ENCODE data around the gene RACGAP1. TPM values are rescaled to one million over a fixed set of nuclear protein-coding genes. Genes with fewer than 3 reads are reported as not detected.

RACGAP1 gene
- total RNA-seq, 2 experiments from 2014 or later = 113 to 117 TPM

DNA sequence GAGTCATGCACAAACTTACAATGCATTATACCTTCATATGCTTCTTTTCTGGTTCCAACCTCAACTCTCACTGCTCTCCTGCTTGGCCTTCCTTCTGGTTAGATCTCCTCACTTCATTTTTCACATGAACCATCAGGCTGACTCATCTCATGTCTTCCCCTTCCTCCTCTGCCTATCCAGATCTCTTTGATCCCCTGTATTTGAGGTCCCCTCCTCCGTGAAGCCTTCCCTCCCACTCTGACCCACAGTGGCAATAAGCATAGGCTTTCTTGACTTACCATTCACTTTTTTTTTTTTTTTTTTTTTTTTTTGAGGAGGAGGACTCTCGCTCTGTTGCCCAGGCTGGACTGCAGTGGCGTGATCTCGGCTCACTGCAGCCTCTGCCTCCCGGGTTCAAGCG is 17.4 kb upstream of the RACGAP1 start:
- TF ChIP-seq, protein P1, sequence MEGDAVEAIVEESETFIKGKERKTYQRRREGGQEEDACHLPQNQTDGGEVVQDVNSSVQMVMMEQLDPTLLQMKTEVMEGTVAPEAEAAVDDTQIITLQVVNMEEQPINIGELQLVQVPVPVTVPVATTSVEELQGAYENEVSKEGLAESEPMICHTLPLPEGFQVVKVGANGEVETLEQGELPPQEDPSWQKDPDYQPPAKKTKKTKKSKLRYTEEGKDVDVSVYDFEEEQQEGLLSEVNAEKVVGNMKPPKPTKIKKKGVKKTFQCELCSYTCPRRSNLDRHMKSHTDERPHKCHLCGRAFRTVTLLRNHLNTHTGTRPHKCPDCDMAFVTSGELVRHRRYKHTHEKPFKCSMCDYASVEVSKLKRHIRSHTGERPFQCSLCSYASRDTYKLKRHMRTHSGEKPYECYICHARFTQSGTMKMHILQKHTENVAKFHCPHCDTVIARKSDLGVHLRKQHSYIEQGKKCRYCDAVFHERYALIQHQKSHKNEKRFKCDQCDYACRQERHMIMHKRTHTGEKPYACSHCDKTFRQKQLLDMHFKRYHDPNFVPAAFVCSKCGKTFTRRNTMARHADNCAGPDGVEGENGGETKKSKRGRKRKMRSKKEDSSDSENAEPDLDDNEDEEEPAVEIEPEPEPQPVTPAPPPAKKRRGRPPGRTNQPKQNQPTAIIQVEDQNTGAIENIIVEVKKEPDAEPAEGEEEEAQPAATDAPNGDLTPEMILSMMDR (IDR thresholded peaks at IDR 0.05) = no peak

DNA sequence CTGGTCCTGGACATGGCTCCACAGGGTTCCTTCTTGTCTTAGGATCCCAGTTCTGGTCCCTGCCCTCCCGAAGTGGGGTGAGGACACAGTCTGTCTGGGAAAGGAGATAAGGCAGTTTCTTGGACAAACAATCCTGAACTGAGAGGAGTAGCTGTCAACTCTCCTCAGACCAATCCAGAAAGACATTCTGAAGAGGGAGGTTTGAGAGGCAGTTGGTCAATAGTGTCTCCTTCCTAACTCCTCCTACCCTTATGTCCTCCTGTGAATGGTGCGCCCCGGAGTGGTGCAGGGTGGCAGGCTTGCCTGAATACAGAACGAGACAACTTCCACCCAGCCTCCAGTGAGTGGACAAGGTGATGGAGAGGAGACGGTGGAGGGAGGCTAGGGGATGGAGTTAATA is 16.7 kb upstream of the RACGAP1 start:
- DNase-seq (no peak), ATAC-seq (no peak)
- Mint-ChIP-seq H3K27ac (no peak overlapping the region), H3K4me1 (ENCODE audit: low read depth) (peaks cover 20% of the 10 kb centered on the region), H3K9me3 (no peaks in the 10 kb centered on the region), H3K27me3 (no peaks in the 10 kb centered on the region), H3K36me3 (ENCODE audit: low read depth) (no peaks in the 10 kb centered on the region), H3K4me3 (no peak overlapping the region)
- ChIA-PET POLR2A (interaction anchor here (3.2 kb wide), 1 partner anchor 16 kb away, joined by 11 read pairs; the partner anchor contains the start of gene RACGAP1), CTCF (interaction anchor here (1.3 to 10.4 kb wide), 4 partner anchors 13 to 175 kb away, joined by 4 to 299 read pairs (median 64); no protein-coding TSS in a partner anchor)
- TF ChIP-seq, protein P1 (IDR thresholded peaks at IDR 0.05) = no peak
- intact Hi-C loops (cut with micrococcal nuclease) = no loop called here

More for the DNA sequence above, 17.4 kb upstream of the RACGAP1 start:
- no peaks in the 10 kb centered on the region for H3K36me3 Mint-ChIP-seq (ENCODE audit: low read depth)
- DNase-seq (peak; percentile 35), ATAC-seq (peak; percentile 59)
- H3K9me3 Mint-ChIP-seq = no peaks in the 10 kb centered on the region
- H3K4me3 Mint-ChIP-seq = no peak overlapping the region
- H3K27ac Mint-ChIP-seq = peak overlapping the region; percentile 9
- ChIA-PET CTCF (interaction anchor here (1.6 to 10.4 kb wide), 4 partner anchors 13 to 175 kb away, joined by 5 to 299 read pairs (median 12); no protein-coding TSS in a partner anchor), POLR2A (interaction anchor here (0.9 to 3.2 kb wide), 2 partner anchors 17 to 18 kb away, joined by 3 to 11 read pairs; partner anchors contain the start of gene RACGAP1)
- peaks cover 20% of the 10 kb centered on the region for H3K4me1 Mint-ChIP-seq (ENCODE audit: low read depth)
- no peaks in the 10 kb centered on the region for H3K27me3 Mint-ChIP-seq
- intact Hi-C loops (cut with micrococcal nuclease) = no loop called here

DNA sequence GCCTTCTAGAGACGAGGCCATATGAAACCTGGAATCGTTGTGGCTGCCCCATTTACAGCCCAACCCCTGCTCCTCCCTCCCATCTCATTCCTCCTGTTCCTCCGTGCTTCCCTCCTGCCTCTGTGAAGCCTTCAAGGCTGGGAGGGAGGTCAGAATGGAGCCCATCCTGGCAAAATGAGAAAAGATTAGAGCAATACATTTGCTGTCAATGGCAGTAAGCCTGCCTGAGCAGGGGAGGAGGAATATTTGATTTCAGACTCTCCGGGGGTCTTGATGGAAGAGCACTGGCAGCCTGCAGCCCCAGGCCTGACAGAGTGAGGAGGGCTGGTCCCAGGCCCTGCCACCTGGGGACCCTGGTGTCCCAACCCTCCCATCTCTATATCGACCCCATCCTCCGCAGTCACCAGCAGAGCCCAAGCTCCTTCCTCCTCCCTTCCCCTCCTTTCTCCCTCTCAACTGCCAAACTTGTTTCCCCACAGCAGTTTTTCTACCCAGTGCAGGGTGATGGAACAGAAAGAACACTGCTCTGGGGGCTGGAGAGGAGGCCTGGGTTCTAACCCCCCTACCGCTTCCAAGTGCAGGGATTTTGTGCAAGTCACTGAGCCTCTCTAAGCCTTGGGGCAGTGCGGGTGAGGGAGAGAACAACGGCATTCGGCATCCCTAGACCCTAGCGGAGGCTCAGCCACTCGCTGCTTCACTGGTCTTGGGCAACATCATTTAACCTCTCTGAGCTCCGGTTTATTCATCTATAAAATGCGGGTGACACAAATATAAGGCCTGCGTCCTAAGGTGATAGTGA is 16.0 kb upstream of the RACGAP1 start:
- TF ChIP-seq, protein P1 (IDR thresholded peaks at IDR 0.05) = no peak
- no peaks in the 10 kb centered on the region for H3K36me3 Mint-ChIP-seq (ENCODE audit: low read depth)

DNA sequence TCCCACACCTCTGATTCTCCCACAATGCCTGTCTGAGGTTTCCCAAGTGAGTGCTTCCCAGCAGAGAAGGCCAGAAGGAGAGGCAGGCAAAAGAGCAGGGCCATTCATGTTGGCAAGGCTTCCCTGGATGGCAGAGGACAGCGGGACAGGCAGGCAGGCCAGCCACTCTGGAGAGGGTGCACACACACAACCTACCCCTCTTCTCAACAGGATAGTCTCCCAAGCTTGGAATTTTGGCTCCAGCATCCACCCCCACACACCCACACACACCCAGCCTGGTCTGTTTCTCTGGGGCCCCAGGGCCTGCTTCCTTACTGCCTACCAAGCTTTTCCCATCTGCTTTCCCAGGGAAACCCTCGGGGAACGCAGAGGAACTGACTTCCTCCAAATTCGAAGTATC is 15.4 kb upstream of the RACGAP1 start:
- ChIA-PET POLR2A (interaction anchor here (1.4 to 3.2 kb wide), 3 partner anchors 15 to 95 kb away, joined by 3 to 11 read pairs (median 9); partner anchors contain the start of gene RACGAP1), CTCF (interaction anchor here (1.1 to 10.4 kb wide), 8 partner anchors 11 to 198 kb away, joined by 3 to 299 read pairs (median 30); partner anchors contain the start of gene COX14)
- peaks cover 20% of the 10 kb centered on the region for H3K4me1 Mint-ChIP-seq (ENCODE audit: low read depth)
- intact Hi-C loops (cut with micrococcal nuclease) = no loop called here
- peaks cover 4% of the 10 kb centered on the region for H3K27me3 Mint-ChIP-seq
- TF ChIP-seq, protein P1 (IDR thresholded peaks at IDR 0.05) = no peak
- H3K4me3 Mint-ChIP-seq = no peak overlapping the region
- ATAC-seq (no peak), DNase-seq (no peak)
- H3K27ac Mint-ChIP-seq = no peak overlapping the region
- H3K9me3 Mint-ChIP-seq = no peaks in the 10 kb centered on the region
- no peaks in the 10 kb centered on the region for H3K36me3 Mint-ChIP-seq (ENCODE audit: low read depth)

More for the DNA sequence above, 16.0 kb upstream of the RACGAP1 start:
- peaks cover 20% of the 10 kb centered on the region for H3K4me1 Mint-ChIP-seq (ENCODE audit: low read depth)
- H3K4me3 Mint-ChIP-seq = no peak overlapping the region
- no peak overlapping the region for H3K27ac Mint-ChIP-seq
- no peak for DNase-seq
- intact Hi-C loops (cut with micrococcal nuclease) = no loop called here
- no peaks in the 10 kb centered on the region for H3K9me3 Mint-ChIP-seq
- no peak for ATAC-seq
- peaks cover 2% of the 10 kb centered on the region for H3K27me3 Mint-ChIP-seq
- ChIA-PET CTCF (interaction anchor here (1.3 to 10.4 kb wide), 4 partner anchors 12 to 74 kb away, joined by 4 to 299 read pairs (median 79); no protein-coding TSS in a partner anchor), POLR2A (interaction anchor here (1.4 to 3.2 kb wide), 2 partner anchors 16 to 96 kb away, joined by 3 to 11 read pairs; partner anchors contain the start of gene RACGAP1)

All from activated CD8-positive, alpha-beta T cell treated with anti-CD3 and anti-CD28 coated beads for 36 hours (primary cell).